HEK293 (cell line): ENCODE measurements around the gene RACGAP1.
A peak's percentile ranks its signal among the peaks of the same experiment; 100 is the strongest.

Experiments
- CTCF ChIA-PET: fragments of 350-600 bp; formaldehyde crosslinking; extraction: SDS; loops from one replicate; lab custom pipeline; 2021; ENCODE audit warnings: antibody characterized with exemption; lab: Yijun Ruan, JAX
- POLR2A ChIA-PET: fragments of 300-600 bp; formaldehyde crosslinking; extraction: SDS; loops from one replicate; lab custom pipeline; 2020; ENCODE audit warnings: antibody characterized with exemption, inconsistent platforms; lab: Yijun Ruan, JAX
- H3K27ac ChIP-seq: fragments of 200-500 bp; sonication (Bioruptor generic); 2 replicates; pipeline ENCODE4 v1.5.1; 2014; ENCODE audit warnings: low read depth, low read length, control low read depth, inconsistent platforms; ENCODE audit errors: extremely low read depth
- H3K36me3 ChIP-seq, 2 experiments: fragments of 200-500 bp in 1 of 2; sonication (Bioruptor generic) in 1 of 2; 1 replicate in 1 of 2; 2 replicates in 1 of 2; pipeline ENCODE4 v1.5.1; 2014 to 2017; ENCODE audit warnings: inconsistent platforms in 2 of 2, low read length in 2 of 2; ENCODE audit not compliant: control insufficient read depth in 2 of 2, insufficient read depth in 1 of 2
- H3K4me1 ChIP-seq: fragments of 200-500 bp; sonication (Bioruptor generic); 2 replicates; pipeline ENCODE4 v1.5.1; 2014; ENCODE audit warnings: mild to moderate bottlenecking, low read length, inconsistent platforms; ENCODE audit not compliant: control insufficient read depth, insufficient read depth
- H3K4me3 ChIP-seq: 2 replicates; pipeline ENCODE4 v1.5.1; 2011; ENCODE audit warnings: low read depth, mild to moderate bottlenecking, control low read depth, low read length, moderate library complexity
- H3K9me3 ChIP-seq: fragments of 200-500 bp; sonication (Bioruptor generic); 2 replicates; pipeline ENCODE4 v1.5.1; 2014; ENCODE audit warnings: low read depth, low read length, inconsistent platforms; ENCODE audit not compliant: control insufficient read depth, insufficient read depth
- BCL11A ChIP-seq: fragments of 450-650 bp; formaldehyde crosslinking; IDR thresholded peaks from 2 replicates; pipeline ENCODE4 v1.5.1; 2016; ENCODE audit warnings: low read depth, missing biosample characterization, missing genetic modification characterization
- GLI4 ChIP-seq: fragments of 450-650 bp; formaldehyde crosslinking; IDR thresholded peaks from 2 replicates; pipeline ENCODE4 v1.5.1; 2016; ENCODE audit warnings: missing biosample characterization, missing genetic modification characterization
- ZFP37 ChIP-seq: fragments of 450-650 bp; formaldehyde crosslinking; IDR thresholded peaks from 2 replicates; pipeline ENCODE4 v1.5.1; 2016; ENCODE audit warnings: missing biosample characterization, missing genetic modification characterization
- ZNF140 ChIP-seq: fragments of 450-650 bp; formaldehyde crosslinking; IDR thresholded peaks from 2 replicates; pipeline ENCODE4 v1.5.1; 2016; ENCODE audit warnings: missing biosample characterization, missing genetic modification characterization
- ZNF335 ChIP-seq: fragments of 450-650 bp; formaldehyde crosslinking; conservative IDR thresholded peaks from 2 replicates; pipeline ENCODE4 v1.5.1; 2016; ENCODE audit warnings: missing biosample characterization, missing genetic modification characterization
- ZNF37A ChIP-seq: fragments of 450-650 bp; IDR thresholded peaks from 2 replicates; pipeline ENCODE4 v1.5.1; 2018; ENCODE audit warnings: missing biosample characterization, missing genetic modification characterization
- ZNF544 ChIP-seq: fragments of 450-650 bp; formaldehyde crosslinking; IDR thresholded peaks from 2 replicates; pipeline ENCODE4 v1.5.0; 2017; ENCODE audit warnings: missing biosample characterization, missing genetic modification characterization
- TF ChIP-seq, protein P1 (sequence below): fragments of 450-650 bp; IDR thresholded peaks from 2 replicates; pipeline ENCODE4 v1.5.1; 2018; ENCODE audit warnings: missing biosample characterization, missing genetic modification characterization
- TF ChIP-seq, protein P2 (sequence below): fragments of 450-650 bp; formaldehyde crosslinking; IDR thresholded peaks from 2 replicates; pipeline ENCODE4 v1.5.1; 2017; ENCODE audit warnings: missing biosample characterization, mild to moderate bottlenecking, missing genetic modification characterization, moderate library complexity
- TF ChIP-seq, protein P3 (sequence below): fragments of 450-650 bp; formaldehyde crosslinking; IDR thresholded peaks from 2 replicates; pipeline ENCODE4 v1.5.1; 2016; ENCODE audit warnings: missing biosample characterization, missing genetic modification characterization, borderline replicate concordance
- TF ChIP-seq, protein P4 (sequence below): fragments of 450-650 bp; formaldehyde crosslinking; IDR thresholded peaks from 2 replicates; pipeline ENCODE4 v1.5.1; 2016; ENCODE audit warnings: missing biosample characterization, missing genetic modification characterization

RACGAP1 gene

DNA sequence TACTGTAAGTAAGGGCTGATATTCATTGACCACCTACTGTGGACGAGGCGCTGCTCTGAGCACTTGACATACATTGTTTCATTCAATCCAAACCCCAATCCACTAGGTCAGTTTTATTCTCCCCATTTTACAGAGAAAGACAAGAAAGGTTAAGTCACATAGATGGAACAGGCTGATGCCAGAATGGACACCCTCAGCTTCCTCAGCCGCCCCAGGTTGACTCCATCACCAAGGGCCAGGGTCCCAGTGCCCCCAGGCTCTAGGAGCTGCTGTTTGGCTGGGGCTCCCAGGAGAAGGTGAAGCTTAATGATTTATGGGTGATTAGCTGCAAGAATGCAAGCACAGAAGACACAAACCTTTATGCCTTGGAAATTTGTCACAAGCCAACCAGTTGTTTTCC, 75.4 kb downstream of the RACGAP1 start:
- no peaks in the 10 kb centered on the region for H3K36me3 ChIP-seq
- no peak overlapping the region for H3K4me3 ChIP-seq
- POLR2A ChIA-PET, result interaction anchor here (0.6 kb wide), 1 partner anchor 45 kb away, joined by 10 read pairs; no protein-coding TSS in a partner anchor
- no peaks in the 10 kb centered on the region for H3K4me1 ChIP-seq
- no peak for TF ChIP-seq GLI4 (tag by site-specific recombination)
- no peak for TF ChIP-seq ZNF335
- CTCF ChIA-PET, result interaction anchor here (0.5 to 2.5 kb wide), 7 partner anchors 9 to 274 kb away, joined by 3 to 10 read pairs (median 4); no protein-coding TSS in a partner anchor
- H3K9me3 ChIP-seq, result no peaks in the 10 kb centered on the region
- H3K27ac ChIP-seq, result no peak overlapping the region

DNA sequence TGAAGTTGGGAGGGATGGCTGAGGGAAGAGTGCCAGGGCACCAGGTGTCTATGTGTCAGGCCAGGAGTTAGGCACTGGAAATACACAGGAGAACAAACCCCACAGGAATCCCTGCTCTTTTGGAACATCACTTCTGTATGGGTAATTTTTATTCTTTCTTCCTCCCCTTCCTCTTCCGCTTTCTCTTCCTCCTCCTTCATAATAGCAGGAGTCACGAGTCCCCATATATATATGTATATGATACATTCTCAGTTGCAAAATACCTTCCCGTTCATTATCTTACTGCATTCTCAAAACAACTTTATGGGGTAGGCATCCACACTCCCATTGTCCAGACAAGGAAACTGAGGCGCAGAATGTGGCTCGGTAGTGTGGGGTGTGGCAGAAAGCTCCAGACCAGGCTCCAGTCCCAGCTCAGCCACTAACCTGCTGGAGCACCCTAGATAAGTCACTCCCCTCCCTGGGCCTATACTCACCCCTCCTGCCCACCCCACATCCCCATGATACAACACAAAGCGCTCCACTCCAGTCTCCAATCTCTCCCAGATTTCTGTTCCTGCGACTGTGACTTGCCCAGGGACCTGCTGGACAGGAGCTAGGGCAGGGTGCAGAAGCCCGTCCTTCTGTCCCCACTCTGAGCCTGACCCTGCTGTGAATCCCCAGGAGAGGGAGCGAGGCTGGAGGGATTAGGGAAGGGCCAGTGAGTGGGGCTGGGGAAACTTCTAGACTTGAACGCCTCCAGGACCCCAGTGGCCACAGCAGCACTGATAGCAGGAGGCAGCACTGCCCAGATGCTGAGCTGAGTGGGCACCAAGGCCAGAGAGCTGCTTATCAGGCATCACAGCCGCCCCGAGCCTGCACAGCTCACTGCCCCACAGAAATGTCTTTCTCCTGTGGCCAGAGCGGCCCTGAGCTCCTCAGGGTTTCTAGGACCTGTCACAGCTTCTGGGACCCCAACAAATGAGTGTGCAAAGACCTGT, 76.1 kb downstream of the RACGAP1 start:
- CTCF ChIA-PET, result interaction anchor here (0.5 to 2.5 kb wide), 7 partner anchors 10 to 273 kb away, joined by 3 to 10 read pairs (median 4); no protein-coding TSS in a partner anchor
- no peak overlapping the region for H3K27ac ChIP-seq
- POLR2A ChIA-PET, result interaction anchor here (0.6 kb wide), 1 partner anchor 44 kb away, joined by 10 read pairs; no protein-coding TSS in a partner anchor
- no peaks in the 10 kb centered on the region for H3K36me3 ChIP-seq
- no peaks in the 10 kb centered on the region for H3K9me3 ChIP-seq
- H3K4me1 ChIP-seq, result no peaks in the 10 kb centered on the region
- TF ChIP-seq ZNF544 (tag by site-specific recombination) (no peak), BCL11A (tag by site-specific recombination) (no peak)
- TF ChIP-seq, protein P1, sequence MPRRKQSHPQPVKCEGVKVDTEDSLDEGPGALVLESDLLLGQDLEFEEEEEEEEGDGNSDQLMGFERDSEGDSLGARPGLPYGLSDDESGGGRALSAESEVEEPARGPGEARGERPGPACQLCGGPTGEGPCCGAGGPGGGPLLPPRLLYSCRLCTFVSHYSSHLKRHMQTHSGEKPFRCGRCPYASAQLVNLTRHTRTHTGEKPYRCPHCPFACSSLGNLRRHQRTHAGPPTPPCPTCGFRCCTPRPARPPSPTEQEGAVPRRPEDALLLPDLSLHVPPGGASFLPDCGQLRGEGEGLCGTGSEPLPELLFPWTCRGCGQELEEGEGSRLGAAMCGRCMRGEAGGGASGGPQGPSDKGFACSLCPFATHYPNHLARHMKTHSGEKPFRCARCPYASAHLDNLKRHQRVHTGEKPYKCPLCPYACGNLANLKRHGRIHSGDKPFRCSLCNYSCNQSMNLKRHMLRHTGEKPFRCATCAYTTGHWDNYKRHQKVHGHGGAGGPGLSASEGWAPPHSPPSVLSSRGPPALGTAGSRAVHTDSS (tag by site-specific recombination), result peak; percentile 9; the same call in 1 of the 2 replicates
- TF ChIP-seq, protein P2, sequence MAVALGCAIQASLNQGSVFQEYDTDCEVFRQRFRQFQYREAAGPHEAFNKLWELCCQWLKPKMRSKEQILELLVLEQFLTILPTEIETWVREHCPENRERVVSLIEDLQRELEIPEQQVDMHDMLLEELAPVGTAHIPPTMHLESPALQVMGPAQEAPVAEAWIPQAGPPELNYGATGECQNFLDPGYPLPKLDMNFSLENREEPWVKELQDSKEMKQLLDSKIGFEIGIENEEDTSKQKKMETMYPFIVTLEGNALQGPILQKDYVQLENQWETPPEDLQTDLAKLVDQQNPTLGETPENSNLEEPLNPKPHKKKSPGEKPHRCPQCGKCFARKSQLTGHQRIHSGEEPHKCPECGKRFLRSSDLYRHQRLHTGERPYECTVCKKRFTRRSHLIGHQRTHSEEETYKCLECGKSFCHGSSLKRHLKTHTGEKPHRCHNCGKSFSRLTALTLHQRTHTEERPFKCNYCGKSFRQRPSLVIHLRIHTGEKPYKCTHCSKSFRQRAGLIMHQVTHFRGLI (tag by site-specific recombination), result no peak
- no peak overlapping the region for H3K4me3 ChIP-seq

DNA sequence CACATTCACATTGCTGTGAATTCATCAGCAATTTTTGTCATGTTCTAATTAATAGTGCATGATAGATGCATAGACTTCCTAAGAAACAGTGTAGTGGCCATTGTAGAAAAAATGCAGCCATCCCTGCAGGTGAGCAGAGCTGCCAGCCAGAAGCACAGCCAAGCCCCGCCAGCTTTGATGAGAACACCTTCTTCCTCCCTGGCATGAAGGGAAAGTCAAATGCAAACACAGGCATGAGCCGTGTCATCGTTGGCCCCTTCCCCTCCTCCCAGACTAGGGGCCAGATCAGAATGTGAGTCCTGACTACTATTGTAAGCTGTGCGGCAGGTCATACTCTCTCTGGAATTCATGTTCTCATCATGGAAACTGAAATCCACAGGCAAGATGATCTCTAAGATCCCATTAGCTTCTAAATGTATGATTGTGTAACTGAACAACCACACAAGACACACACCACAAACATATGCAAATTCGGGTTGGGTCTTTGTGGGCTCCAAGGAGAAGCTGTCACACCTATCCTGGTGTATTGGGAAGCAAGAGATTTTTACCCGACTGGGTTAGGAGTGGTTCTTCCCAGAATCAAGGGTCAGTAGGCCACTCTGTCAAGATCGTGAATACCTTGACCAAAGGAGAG, 77.6 kb downstream of the RACGAP1 start:
- ChIA-PET CTCF (interaction anchor here (0.6 to 4.0 kb wide), 5 partner anchors 17 to 266 kb away, joined by 3 to 76 read pairs (median 29); no protein-coding TSS in a partner anchor), POLR2A (interaction anchor here (1.2 kb wide), 1 partner anchor 12 kb away, joined by 3 read pairs; no protein-coding TSS in a partner anchor)
- Histone ChIP-seq H3K36me3 (no peaks in the 10 kb centered on the region), H3K27ac (no peak overlapping the region), H3K9me3 (no peaks in the 10 kb centered on the region), H3K4me3 (no peak overlapping the region), H3K4me1 (no peaks in the 10 kb centered on the region)
- TF ChIP-seq, protein P2 (tag by site-specific recombination), result peak; percentile 82
- TF ChIP-seq, protein P3, sequence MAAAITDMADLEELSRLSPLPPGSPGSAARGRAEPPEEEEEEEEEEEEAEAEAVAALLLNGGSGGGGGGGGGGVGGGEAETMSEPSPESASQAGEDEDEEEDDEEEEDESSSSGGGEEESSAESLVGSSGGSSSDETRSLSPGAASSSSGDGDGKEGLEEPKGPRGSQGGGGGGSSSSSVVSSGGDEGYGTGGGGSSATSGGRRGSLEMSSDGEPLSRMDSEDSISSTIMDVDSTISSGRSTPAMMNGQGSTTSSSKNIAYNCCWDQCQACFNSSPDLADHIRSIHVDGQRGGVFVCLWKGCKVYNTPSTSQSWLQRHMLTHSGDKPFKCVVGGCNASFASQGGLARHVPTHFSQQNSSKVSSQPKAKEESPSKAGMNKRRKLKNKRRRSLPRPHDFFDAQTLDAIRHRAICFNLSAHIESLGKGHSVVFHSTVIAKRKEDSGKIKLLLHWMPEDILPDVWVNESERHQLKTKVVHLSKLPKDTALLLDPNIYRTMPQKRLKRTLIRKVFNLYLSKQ, result no peak
- TF ChIP-seq, protein P4, sequence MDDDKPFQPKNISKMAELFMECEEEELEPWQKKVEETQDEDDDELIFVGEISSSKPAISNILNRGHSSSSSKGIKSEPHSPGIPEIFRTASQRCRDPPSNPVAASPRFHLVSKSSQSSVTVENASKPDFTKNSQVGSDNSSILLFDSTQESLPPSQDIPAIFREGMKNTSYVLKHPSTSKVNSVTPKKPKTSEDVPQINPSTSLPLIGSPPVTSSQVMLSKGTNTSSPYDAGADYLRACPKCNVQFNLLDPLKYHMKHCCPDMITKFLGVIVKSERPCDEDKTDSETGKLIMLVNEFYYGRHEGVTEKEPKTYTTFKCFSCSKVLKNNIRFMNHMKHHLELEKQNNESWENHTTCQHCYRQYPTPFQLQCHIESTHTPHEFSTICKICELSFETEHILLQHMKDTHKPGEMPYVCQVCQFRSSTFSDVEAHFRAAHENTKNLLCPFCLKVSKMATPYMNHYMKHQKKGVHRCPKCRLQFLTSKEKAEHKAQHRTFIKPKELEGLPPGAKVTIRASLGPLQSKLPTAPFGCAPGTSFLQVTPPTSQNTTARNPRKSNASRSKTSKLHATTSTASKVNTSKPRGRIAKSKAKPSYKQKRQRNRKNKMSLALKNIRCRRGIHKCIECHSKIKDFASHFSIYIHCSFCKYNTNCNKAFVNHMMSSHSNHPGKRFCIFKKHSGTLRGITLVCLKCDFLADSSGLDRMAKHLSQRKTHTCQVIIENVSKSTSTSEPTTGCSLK (tag by site-specific recombination), result no peak
- no peak for TF ChIP-seq ZNF140 (tag by site-specific recombination)
- no peak for TF ChIP-seq ZFP37 (tag by site-specific recombination)
- TF ChIP-seq ZNF37A (tag by site-specific recombination), result no peak
- TF ChIP-seq, all 188 proteins: peak for 1
